Naive thymus-derived CD4-positive, alpha-beta T cell (primary cell): ENCODE measurements around the gene CCDC88C. TPM values are rescaled to one million over a fixed set of nuclear protein-coding genes. Genes with fewer than 3 reads are reported as not detected.

Source experiments
- ATAC-seq: fragments of 150-1000 bp; cut with Tn5 transposase; 2 replicates; pipeline ENCODE4 v1.10.0; 2021; ENCODE audit warnings: mild to moderate bottlenecking, moderate library complexity
- CTCF ChIA-PET: fragments of 350-600 bp; sonication (Branson Sonifier 250); formaldehyde crosslinking; loops from one replicate; lab custom pipeline; 2021; ENCODE audit warnings: antibody characterized with exemption; lab: Charles Lee
- POLR2A ChIA-PET: fragments of 350-600 bp; sonication (Branson Sonifier 250); formaldehyde crosslinking; loops from one replicate; lab custom pipeline; 2021; ENCODE audit warnings: antibody characterized with exemption, inconsistent platforms; lab: Charles Lee
- DNase-seq, 9 donors: peaks; one replicate each; pipeline versions ENCODE4 v3.0.0 to v3.0.0-alpha.2; 2020 to 2022; ENCODE audit warnings: mixed read lengths in 1 of 9
- H3K27ac ChIP-seq: one replicate; pipeline ENCODE4 v1.7.0; 2013; ENCODE audit warnings: mild to moderate bottlenecking, low read depth, low read length, moderate library complexity
- H3K27me3 ChIP-seq, 2 donors: one replicate each; pipeline ENCODE4 v1.7.0; 2013; ENCODE audit warnings: low read length in 2 of 2, mild to moderate bottlenecking in 2 of 2, moderate library complexity in 2 of 2; ENCODE audit not compliant: control insufficient read depth in 2 of 2, insufficient read depth in 2 of 2
- H3K36me3 ChIP-seq, 3 experiments: 1 replicate in 2 of 3; 2 replicates in 1 of 3; pipeline ENCODE4 v1.7.0; 2013; ENCODE audit warnings: low read length in 3 of 3, mild to moderate bottlenecking in 3 of 3, moderate library complexity in 1 of 3; ENCODE audit not compliant: insufficient read depth in 3 of 3, control insufficient read depth in 2 of 3
- H3K4me1 ChIP-seq, 2 donors: one replicate each; pipeline ENCODE4 v1.7.0; 2013; ENCODE audit warnings: low read length in 2 of 2, mild to moderate bottlenecking in 2 of 2, moderate library complexity in 1 of 2; ENCODE audit not compliant: control insufficient read depth in 2 of 2, insufficient read depth in 2 of 2
- H3K4me3 ChIP-seq: 2 replicates; pipeline ENCODE4 v1.7.0; 2013; ENCODE audit warnings: mild to moderate bottlenecking, low read length
- H3K9me3 ChIP-seq, 3 experiments: 1 replicate in 2 of 3; 2 replicates in 1 of 3; pipeline ENCODE4 v1.7.0; 2013; ENCODE audit warnings: low read length in 3 of 3; ENCODE audit not compliant: control insufficient read depth in 2 of 3
- H3K27ac Mint-ChIP-seq, 9 donors: one replicate each; pipeline ENCODE4 v1.8.0; 2020 to 2022; ENCODE audit warnings: mixed read lengths in 9 of 9, mild to moderate bottlenecking in 8 of 9, moderate library complexity in 5 of 9, inconsistent platforms in 2 of 9
- H3K27me3 Mint-ChIP-seq, 5 donors: one replicate each; pipeline ENCODE4 v1.8.0; 2021 to 2022; ENCODE audit warnings: mixed read lengths in 5 of 5, mild to moderate bottlenecking in 1 of 5
- H3K36me3 Mint-ChIP-seq, 5 donors: one replicate each; pipeline ENCODE4 v1.8.0; 2020 to 2022; ENCODE audit warnings: mixed read lengths in 5 of 5, mild to moderate bottlenecking in 3 of 5, inconsistent platforms in 1 of 5
- H3K4me1 Mint-ChIP-seq, 7 donors: one replicate each; pipeline ENCODE4 v1.8.0; 2020 to 2022; ENCODE audit warnings: mixed read lengths in 7 of 7, mild to moderate bottlenecking in 3 of 7, inconsistent platforms in 1 of 7
- H3K4me3 Mint-ChIP-seq, 10 donors: one replicate each; pipeline ENCODE4 v1.8.0; 2020 to 2022; ENCODE audit warnings: mild to moderate bottlenecking in 10 of 10, mixed read lengths in 10 of 10, moderate library complexity in 6 of 10, inconsistent platforms in 2 of 10
- H3K9me3 Mint-ChIP-seq, 11 donors: one replicate each; pipeline ENCODE4 v1.8.0; 2020 to 2022; ENCODE audit warnings: mixed read lengths in 11 of 11, mild to moderate bottlenecking in 4 of 11, inconsistent platforms in 1 of 11, moderate library complexity in 1 of 11
- intact Hi-C, 2 donors: fragments of 100-400 bp; cut with micrococcal nuclease; formaldehyde crosslinking; loops; one replicate each; pipeline ENCODE4 v1.15.1; 2023
- polyA plus RNA-seq, 2 donors: library from polyadenylated mRNA; unstranded; fragments of 300-500 nt; fragmentation: Illumina TruSeq; gene quantifications; one replicate each; pipeline ENCODE4 v1.2.3, GENCODE V29; 2021
- total RNA-seq, 6 experiments: library from RNA in 5 of 6; stranded (reverse) in 5 of 6; gene quantifications; 1 replicate in 5 of 6; 2 replicates in 1 of 6; pipeline ENCODE4 v1.2.3 and lab custom pipeline; 2021 to 2026

CCDC88C gene
- total and polyA plus RNA-seq, 7 experiments from 2014 or later = 23.6 to 324 (median 274) TPM

- Mint-ChIP-seq H3K4me3 (no peak overlapping the region), H3K36me3 (peaks cover 9 to 58% (median 39%) of the 10 kb centered on the region in 5 donors), H3K27me3 (no peaks in the 10 kb centered on the region), H3K4me1 (peaks cover 22 to 62% (median 40%) of the 10 kb centered on the region in 7 donors), H3K27ac (peak overlapping the region in 7 of 9 donors; percentile 18 to 83 (median 77)), H3K9me3 (peaks cover 0 to 2% (median 0%) of the 10 kb centered on the region in 11 donors)
- no peak overlapping the region for H3K4me3 ChIP-seq
- ChIA-PET POLR2A (no interaction called here), CTCF (no interaction called here)
- peaks cover 56 to 93% (median 67%) of the 10 kb centered on the region in 3 experiments for H3K36me3 ChIP-seq
- no peak overlapping the region for H3K27ac ChIP-seq
- H3K4me1 ChIP-seq = peaks cover 21 to 26% of the 10 kb centered on the region in 2 donors
- intact Hi-C loops = no loop called here
- DNase-seq (no peak), ATAC-seq (no peak)
- no peaks in the 10 kb centered on the region for H3K27me3 ChIP-seq
- H3K9me3 ChIP-seq = no peaks in the 10 kb centered on the region
Measured at GRCh38 chr14:91307652-91308051, 110.0 kb downstream of the CCDC88C start.

- Mint-ChIP-seq H3K4me3 (no peak overlapping the region), H3K27me3 (no peaks in the 10 kb centered on the region), H3K36me3 (peaks cover 9 to 62% (median 42%) of the 10 kb centered on the region in 5 donors), H3K4me1 (peaks cover 24 to 65% (median 42%) of the 10 kb centered on the region in 7 donors), H3K9me3 (peaks cover 0 to 6% (median 0%) of the 10 kb centered on the region in 11 donors), H3K27ac (peak overlapping the region in 8 of 9 donors; percentile 41 to 83 (median 71))
- peaks cover 21 to 26% of the 10 kb centered on the region in 2 donors for H3K4me1 ChIP-seq
- CTCF ChIA-PET = no interaction called here
- POLR2A ChIA-PET = no interaction called here
- peaks cover 62 to 94% (median 74%) of the 10 kb centered on the region in 3 experiments for H3K36me3 ChIP-seq
- ATAC-seq (no peak), DNase-seq (no peak)
- H3K27me3 ChIP-seq = no peaks in the 10 kb centered on the region
- peak overlapping the region; percentile 13 for H3K27ac ChIP-seq
- H3K9me3 ChIP-seq = no peaks in the 10 kb centered on the region
- no peak overlapping the region for H3K4me3 ChIP-seq
- intact Hi-C loops = no loop called here
Measured at GRCh38 chr14:91307046-91307445, 110.6 kb downstream of the CCDC88C start.

- ChIA-PET CTCF (no interaction called here), POLR2A (no interaction called here)
- H3K27ac Mint-ChIP-seq = peak overlapping the region in 8 of 9 donors; percentile 41 to 81 (median 68)
- peaks cover 9 to 65% (median 46%) of the 10 kb centered on the region in 5 donors for H3K36me3 Mint-ChIP-seq
- Histone ChIP-seq H3K4me1 (peaks cover 20 to 23% of the 10 kb centered on the region in 2 donors), H3K4me3 (no peak overlapping the region), H3K36me3 (peaks cover 67 to 99% (median 76%) of the 10 kb centered on the region in 3 experiments), H3K27ac (peak overlapping the region; percentile 13), H3K9me3 (no peaks in the 10 kb centered on the region), H3K27me3 (no peaks in the 10 kb centered on the region)
- no peak overlapping the region for H3K4me3 Mint-ChIP-seq
- intact Hi-C loops = no loop called here
- no peak for DNase-seq
- H3K27me3 Mint-ChIP-seq = no peaks in the 10 kb centered on the region
- no peak for ATAC-seq
- peaks cover 0 to 6% (median 0%) of the 10 kb centered on the region in 11 donors for H3K9me3 Mint-ChIP-seq
- peaks cover 22 to 68% (median 43%) of the 10 kb centered on the region in 7 donors for H3K4me1 Mint-ChIP-seq
Measured at GRCh38 chr14:91306547-91306946, 111.1 kb downstream of the CCDC88C start.

- no peaks in the 10 kb centered on the region for H3K27me3 Mint-ChIP-seq
- intact Hi-C loops = no loop called here
- peaks cover 71 to 99% (median 78%) of the 10 kb centered on the region in 3 experiments for H3K36me3 ChIP-seq
- H3K4me3 ChIP-seq = no peak overlapping the region
- CTCF ChIA-PET = interaction anchor here (0.6 to 1.4 kb wide), 3 partner anchors 10 to 55 kb away, joined by 3 to 4 read pairs (median 3); no protein-coding TSS in a partner anchor
- H3K4me1 ChIP-seq = peaks cover 13 to 16% of the 10 kb centered on the region in 2 donors
- ATAC-seq (no peak), DNase-seq (no peak)
- no peak overlapping the region for H3K4me3 Mint-ChIP-seq
- peaks cover 15 to 65% (median 36%) of the 10 kb centered on the region in 7 donors for H3K4me1 Mint-ChIP-seq
- H3K9me3 Mint-ChIP-seq = peaks cover 0 to 6% (median 0%) of the 10 kb centered on the region in 11 donors
- peaks cover 12 to 64% (median 41%) of the 10 kb centered on the region in 5 donors for H3K36me3 Mint-ChIP-seq
- POLR2A ChIA-PET = no interaction called here
- H3K27ac ChIP-seq = no peak overlapping the region
- no peaks in the 10 kb centered on the region for H3K9me3 ChIP-seq
- no peaks in the 10 kb centered on the region for H3K27me3 ChIP-seq
- peak overlapping the region; percentile 26 to 81 (median 73) for H3K27ac Mint-ChIP-seq
Measured at GRCh38 chr14:91305650-91306431, 111.8 kb downstream of the CCDC88C start.

GRCh38 chr14:91303924-91304229 lies 113.7 kb downstream of the CCDC88C start:
- H3K27ac ChIP-seq = peak overlapping the region; percentile 39
- no peaks in the 10 kb centered on the region for H3K27me3 ChIP-seq
- H3K9me3 ChIP-seq = no peaks in the 10 kb centered on the region
- peaks cover 74 to 100% (median 78%) of the 10 kb centered on the region in 3 experiments for H3K36me3 ChIP-seq
- DNase-seq (no peak), ATAC-seq (no peak)
- peaks cover 0 to 4% of the 10 kb centered on the region in 2 donors for H3K4me1 ChIP-seq
- Mint-ChIP-seq H3K9me3 (peaks cover 0 to 6% (median 0%) of the 10 kb centered on the region in 11 donors), H3K27me3 (no peaks in the 10 kb centered on the region), H3K4me1 (peaks cover 8 to 64% (median 24%) of the 10 kb centered on the region in 7 donors), H3K36me3 (peaks cover 15 to 75% (median 54%) of the 10 kb centered on the region in 5 donors), H3K27ac (peak overlapping the region in 3 of 9 donors; percentile 33 to 56 (median 36)), H3K4me3 (no peak overlapping the region)
- ChIA-PET POLR2A (interaction anchor here (0.6 kb wide), 2 partner anchors 162 to 562 kb away, joined by 3 read pairs; no protein-coding TSS in a partner anchor), CTCF (interaction anchor here (1.5 kb wide), 1 partner anchor 17 kb away, joined by 3 read pairs; no protein-coding TSS in a partner anchor)
- intact Hi-C loops = no loop called here
- no peak overlapping the region for H3K4me3 ChIP-seq

GRCh38 chr14:91303091-91303923 lies 114.3 kb downstream of the CCDC88C start:
- Mint-ChIP-seq H3K9me3 (peaks cover 0 to 6% (median 0%) of the 10 kb centered on the region in 11 donors), H3K27ac (peak overlapping the region in 6 of 9 donors; percentile 32 to 85 (median 69)), H3K36me3 (peaks cover 15 to 74% (median 54%) of the 10 kb centered on the region in 5 donors), H3K4me3 (no peak overlapping the region), H3K4me1 (peaks cover 8 to 66% (median 26%) of the 10 kb centered on the region in 7 donors), H3K27me3 (no peaks in the 10 kb centered on the region)
- no peaks in the 10 kb centered on the region for H3K27me3 ChIP-seq
- peaks cover 0 to 4% of the 10 kb centered on the region in 2 donors for H3K4me1 ChIP-seq
- H3K4me3 ChIP-seq = no peak overlapping the region
- intact Hi-C loops = no loop called here
- peak; percentile 81 for ATAC-seq
- DNase-seq = peak in 4 of 9 donors; percentile 27 to 62 (median 32)
- POLR2A ChIA-PET = interaction anchor here (0.6 kb wide), 1 partner anchor 161 kb away, joined by 3 read pairs; no protein-coding TSS in a partner anchor
- H3K36me3 ChIP-seq = peaks cover 72 to 100% (median 73%) of the 10 kb centered on the region in 3 experiments
- no peaks in the 10 kb centered on the region for H3K9me3 ChIP-seq
- H3K27ac ChIP-seq = peak overlapping the region; percentile 39
- CTCF ChIA-PET = interaction anchor here (1.5 kb wide), 1 partner anchor 17 kb away, joined by 3 read pairs; no protein-coding TSS in a partner anchor
